ENCODE data around the gene TTYH3.
A peak's percentile ranks its signal among the peaks of the same experiment; 100 is the strongest.
"Not testable (repeated sequence)": the region's sequence is repeated elsewhere in the genome, so short reads cannot be mapped to it uniquely, and the experiment has no call there.

Gene TTYH3

DNA sequence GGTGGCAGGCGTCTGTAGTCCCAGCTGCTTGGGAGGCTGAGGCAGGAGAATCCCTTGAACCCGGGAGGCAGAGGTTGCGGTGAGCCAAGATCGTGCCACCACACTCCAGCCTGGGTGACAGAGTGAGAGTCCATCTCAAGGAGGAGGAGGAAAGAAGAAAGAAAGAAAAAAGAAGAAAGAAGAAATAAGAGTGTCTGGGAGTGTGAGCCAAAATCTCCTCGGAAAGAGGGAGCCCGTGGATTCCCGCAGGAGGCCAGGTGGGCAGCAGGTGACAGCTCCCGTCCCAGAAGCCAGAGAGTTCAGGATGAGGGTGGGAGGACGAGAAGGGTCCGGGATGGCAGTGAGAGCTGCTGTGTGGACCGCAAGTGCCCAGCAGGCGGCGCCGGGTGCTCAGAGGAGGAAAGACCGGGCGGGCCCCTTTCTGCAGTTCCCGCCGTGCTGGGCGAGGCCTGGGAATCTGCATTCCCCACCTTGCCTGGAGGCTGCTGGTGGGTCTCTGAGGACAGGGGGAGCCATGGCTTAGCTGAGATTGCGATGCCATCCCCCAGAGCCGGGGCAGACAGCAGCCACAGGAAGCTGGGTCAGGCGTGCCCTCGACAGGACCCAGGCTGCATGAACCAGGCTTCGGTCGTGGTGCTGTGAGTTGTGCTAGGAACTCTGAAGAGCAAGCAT, 39.1 kb downstream of the TTYH3 start:
- no peak overlapping the region for H3K4me2 ChIP-seq (ENCODE audit: low read length)
- peak overlapping the region; percentile 41 for H2AFZ ChIP-seq
- H3K27me3 ChIP-seq (ENCODE audit: control insufficient read depth, insufficient read depth, low read length): no peaks in the 10 kb centered on the region
- no peaks in the 10 kb centered on the region for H3K79me2 ChIP-seq
- no peaks in the 10 kb centered on the region for H3K4me1 ChIP-seq
- no peaks in the 10 kb centered on the region for H3K36me3 ChIP-seq (ENCODE audit: control insufficient read depth, insufficient read depth, low read length)
- H3K4me3 ChIP-seq (ENCODE audit: low read depth, low read length): no peak overlapping the region
- H3K9me3 ChIP-seq (ENCODE audit: control insufficient read depth, low read length): no peaks in the 10 kb centered on the region
- TF ChIP-seq, protein P1, sequence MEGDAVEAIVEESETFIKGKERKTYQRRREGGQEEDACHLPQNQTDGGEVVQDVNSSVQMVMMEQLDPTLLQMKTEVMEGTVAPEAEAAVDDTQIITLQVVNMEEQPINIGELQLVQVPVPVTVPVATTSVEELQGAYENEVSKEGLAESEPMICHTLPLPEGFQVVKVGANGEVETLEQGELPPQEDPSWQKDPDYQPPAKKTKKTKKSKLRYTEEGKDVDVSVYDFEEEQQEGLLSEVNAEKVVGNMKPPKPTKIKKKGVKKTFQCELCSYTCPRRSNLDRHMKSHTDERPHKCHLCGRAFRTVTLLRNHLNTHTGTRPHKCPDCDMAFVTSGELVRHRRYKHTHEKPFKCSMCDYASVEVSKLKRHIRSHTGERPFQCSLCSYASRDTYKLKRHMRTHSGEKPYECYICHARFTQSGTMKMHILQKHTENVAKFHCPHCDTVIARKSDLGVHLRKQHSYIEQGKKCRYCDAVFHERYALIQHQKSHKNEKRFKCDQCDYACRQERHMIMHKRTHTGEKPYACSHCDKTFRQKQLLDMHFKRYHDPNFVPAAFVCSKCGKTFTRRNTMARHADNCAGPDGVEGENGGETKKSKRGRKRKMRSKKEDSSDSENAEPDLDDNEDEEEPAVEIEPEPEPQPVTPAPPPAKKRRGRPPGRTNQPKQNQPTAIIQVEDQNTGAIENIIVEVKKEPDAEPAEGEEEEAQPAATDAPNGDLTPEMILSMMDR (IDR thresholded peaks at IDR 0.05): peak; percentile 64
- H3K9ac ChIP-seq: no peak overlapping the region
- H3K27ac ChIP-seq: no peak overlapping the region

DNA sequence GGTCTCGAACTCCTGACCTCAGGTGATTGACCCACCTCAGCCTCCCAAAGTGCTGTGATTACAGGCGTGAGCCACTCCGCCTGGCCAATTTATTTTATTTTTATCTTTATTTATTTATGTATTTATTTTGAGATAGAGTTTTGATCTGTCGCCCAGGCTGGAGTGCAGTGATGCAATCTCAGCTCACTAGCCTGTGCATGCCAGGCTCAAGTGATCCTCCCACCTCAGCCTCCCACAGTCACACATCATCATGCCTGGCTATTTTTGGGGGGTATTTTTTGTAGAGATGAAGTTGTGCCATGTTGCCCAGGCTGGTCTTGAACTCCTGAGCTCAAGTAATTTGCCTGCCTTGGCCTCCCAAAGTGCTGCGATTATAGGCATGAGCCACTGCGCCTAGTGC, 41.4 kb downstream of the TTYH3 start:
- not testable (repeated sequence) for H3K9me3 ChIP-seq (ENCODE audit: control insufficient read depth, low read length); H3K4me1 ChIP-seq; H3K79me2 ChIP-seq; H2AFZ ChIP-seq; H3K36me3 ChIP-seq (ENCODE audit: control insufficient read depth, insufficient read depth, low read length); H3K9ac ChIP-seq; H3K4me3 ChIP-seq (ENCODE audit: low read depth, low read length); H3K4me2 ChIP-seq (ENCODE audit: low read length); H3K27ac ChIP-seq; H3K27me3 ChIP-seq (ENCODE audit: control insufficient read depth, insufficient read depth, low read length)

DNA sequence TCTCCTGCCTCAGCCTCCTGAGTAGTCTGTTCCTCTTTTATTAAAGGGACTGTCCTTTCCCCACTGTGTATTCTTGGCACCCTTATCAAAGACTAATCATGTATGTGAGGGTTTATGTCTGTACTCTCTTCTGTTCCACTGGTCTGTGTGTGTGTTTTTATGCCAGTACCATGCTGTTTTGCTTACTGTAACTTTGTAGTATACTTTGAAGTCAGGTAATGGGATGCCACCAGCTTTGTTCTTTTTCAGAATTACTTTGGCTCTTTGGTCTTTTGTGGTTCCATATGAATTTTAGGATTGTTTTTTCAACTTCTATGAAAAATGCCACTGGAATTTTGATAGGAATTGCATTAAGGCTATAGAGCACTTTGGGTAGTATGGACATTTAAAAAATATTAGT, 42.1 kb downstream of the TTYH3 start:
- H3K9ac ChIP-seq: no peak overlapping the region
- TF ChIP-seq, protein P1 (IDR thresholded peaks at IDR 0.05): no peak
- no peaks in the 10 kb centered on the region for H3K4me1 ChIP-seq
- no peaks in the 10 kb centered on the region for H3K79me2 ChIP-seq
- H3K27me3 ChIP-seq (ENCODE audit: control insufficient read depth, insufficient read depth, low read length): no peaks in the 10 kb centered on the region
- no peak overlapping the region for H2AFZ ChIP-seq
- no peak overlapping the region for H3K4me2 ChIP-seq (ENCODE audit: low read length)
- H3K27ac ChIP-seq: no peak overlapping the region
- H3K4me3 ChIP-seq (ENCODE audit: low read depth, low read length): no peak overlapping the region
- H3K36me3 ChIP-seq (ENCODE audit: control insufficient read depth, insufficient read depth, low read length): no peaks in the 10 kb centered on the region
- no peaks in the 10 kb centered on the region for H3K9me3 ChIP-seq (ENCODE audit: control insufficient read depth, low read length)

DNA sequence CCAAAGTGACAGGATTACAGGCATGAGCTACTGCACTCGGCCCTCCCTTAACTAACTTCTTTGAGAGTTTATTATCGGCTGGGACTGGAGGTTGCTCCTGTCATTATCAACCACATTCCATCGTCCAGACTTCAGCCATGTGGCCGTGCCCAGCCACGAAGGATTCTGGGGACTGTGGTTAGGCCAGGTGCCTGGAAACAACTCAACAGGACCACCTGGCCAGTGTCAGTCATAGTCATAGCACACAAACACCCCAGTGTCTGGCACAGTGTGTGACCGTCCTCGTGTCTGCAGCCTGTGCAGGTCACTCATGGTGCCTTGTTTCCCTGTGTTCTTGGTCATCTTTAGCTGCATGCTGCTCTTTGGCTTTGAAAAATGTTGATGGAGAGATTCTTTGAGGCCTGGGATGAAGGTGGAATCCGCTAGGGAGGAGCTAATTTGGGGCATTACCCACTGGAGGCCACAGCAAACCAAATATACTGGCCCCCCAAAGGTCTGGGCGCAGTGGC, 43.5 kb downstream of the TTYH3 start:
- H3K27me3 ChIP-seq (ENCODE audit: control insufficient read depth, insufficient read depth, low read length): no peaks in the 10 kb centered on the region
- H3K4me1 ChIP-seq: no peaks in the 10 kb centered on the region
- TF ChIP-seq, protein P1 (IDR thresholded peaks at IDR 0.05): no peak
- no peak overlapping the region for H3K9ac ChIP-seq
- no peaks in the 10 kb centered on the region for H3K9me3 ChIP-seq (ENCODE audit: control insufficient read depth, low read length)
- H3K79me2 ChIP-seq: no peaks in the 10 kb centered on the region
- no peak overlapping the region for H3K4me3 ChIP-seq (ENCODE audit: low read depth, low read length)
- no peaks in the 10 kb centered on the region for H3K36me3 ChIP-seq (ENCODE audit: control insufficient read depth, insufficient read depth, low read length)
- H3K4me2 ChIP-seq (ENCODE audit: low read length): no peak overlapping the region
- H3K27ac ChIP-seq: no peak overlapping the region
- H2AFZ ChIP-seq: no peak overlapping the region

DNA sequence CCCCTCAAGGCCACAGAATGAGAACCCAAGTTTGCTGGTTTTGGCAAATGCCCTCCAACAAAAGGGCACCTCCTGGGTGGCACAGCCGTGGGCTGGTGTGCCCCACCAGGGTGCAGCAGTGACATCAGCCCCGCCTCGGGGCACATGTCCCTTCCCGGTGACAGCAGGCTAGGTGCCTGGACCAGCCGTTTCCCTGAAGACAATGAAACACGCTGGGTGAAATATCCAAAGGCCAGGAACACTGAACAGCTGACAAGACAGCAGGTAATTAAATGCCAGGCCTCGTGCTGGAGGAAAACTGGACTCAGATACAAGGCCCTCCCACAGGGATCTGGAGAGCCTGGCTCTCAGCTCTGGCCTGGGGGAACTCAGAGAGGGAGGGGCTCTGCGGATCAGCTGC, 44.8 kb downstream of the TTYH3 start:
- not testable (repeated sequence) for H3K9ac ChIP-seq; H3K4me2 ChIP-seq (ENCODE audit: low read length); H3K9me3 ChIP-seq (ENCODE audit: control insufficient read depth, low read length); H3K27me3 ChIP-seq (ENCODE audit: control insufficient read depth, insufficient read depth, low read length); H3K4me3 ChIP-seq (ENCODE audit: low read depth, low read length); H2AFZ ChIP-seq; H3K27ac ChIP-seq; H3K79me2 ChIP-seq; H3K4me1 ChIP-seq; H3K36me3 ChIP-seq (ENCODE audit: control insufficient read depth, insufficient read depth, low read length)

DNA sequence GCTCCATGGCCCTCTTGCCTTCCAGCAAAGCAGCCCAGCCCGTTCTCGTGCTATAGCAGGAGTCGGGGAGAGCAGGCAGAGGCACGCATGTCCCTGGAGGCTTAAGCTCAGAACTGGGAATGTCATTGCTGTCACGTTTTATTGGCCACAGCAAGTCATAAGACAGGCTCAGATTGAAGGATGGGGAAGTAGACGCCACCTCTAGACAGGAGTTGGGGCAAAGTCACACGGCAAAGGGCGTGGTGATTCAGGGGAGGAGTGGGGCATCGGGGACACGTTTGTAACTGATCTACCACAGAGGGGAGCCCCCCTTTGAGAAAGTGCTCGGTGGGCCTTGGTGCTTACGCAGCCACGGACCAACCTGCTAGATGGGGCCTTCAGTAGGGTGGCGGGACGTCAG, 46.7 kb downstream of the TTYH3 start:
- not testable (repeated sequence) for H3K4me1 ChIP-seq, H2AFZ ChIP-seq

DNA sequence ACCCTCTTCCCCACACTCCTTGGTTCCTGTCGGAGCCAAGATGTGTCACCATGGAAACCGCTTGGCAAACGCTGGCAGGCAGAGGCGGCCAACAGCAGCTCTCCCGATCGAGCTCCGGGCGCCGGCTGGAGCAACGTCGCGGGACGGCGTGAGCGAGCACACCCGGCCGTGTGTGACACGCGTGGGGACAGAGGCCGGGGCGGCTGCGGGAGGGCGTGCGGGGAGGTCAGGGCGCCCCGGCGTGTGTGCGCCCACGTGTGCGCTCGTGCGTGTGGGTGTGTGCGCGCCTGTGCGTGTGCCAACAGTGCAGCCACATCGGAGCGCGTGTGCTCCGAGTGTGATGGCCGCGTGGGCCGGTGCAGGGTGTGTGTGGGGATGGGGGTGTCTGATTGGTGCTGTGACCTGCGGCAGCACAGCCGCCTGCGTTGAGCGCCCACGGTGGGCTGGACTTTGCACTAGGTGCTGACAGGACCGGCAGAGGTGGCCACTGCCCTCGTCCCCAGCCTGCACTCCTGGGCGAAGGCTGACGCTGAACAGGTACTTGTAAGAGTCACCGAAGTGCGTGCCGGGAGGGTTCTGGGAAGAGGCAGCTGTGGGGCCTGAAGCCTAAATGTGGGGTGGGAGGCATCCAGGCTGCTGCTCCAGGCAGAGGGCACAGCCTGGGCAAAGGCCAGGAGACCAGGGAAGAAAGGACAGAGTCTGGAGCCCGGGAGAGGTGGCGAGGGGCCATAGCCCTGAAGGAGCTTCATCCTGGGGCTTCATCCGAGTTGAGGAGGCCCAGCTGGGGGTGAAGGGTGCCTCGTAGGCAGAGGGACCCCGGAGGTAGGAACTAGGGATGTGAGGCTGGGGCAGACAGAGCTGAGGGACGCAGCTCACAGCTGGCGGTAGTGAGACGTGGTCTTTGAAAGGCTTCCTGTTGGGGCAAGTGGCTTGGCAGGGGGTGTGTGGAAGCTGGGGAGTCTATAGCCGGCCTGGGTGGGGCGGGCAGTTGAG, 47.6 kb downstream of the TTYH3 start:
- H3K27ac ChIP-seq; H3K9ac ChIP-seq; H3K4me3 ChIP-seq (ENCODE audit: low read depth, low read length); H3K27me3 ChIP-seq (ENCODE audit: control insufficient read depth, insufficient read depth, low read length); H3K79me2 ChIP-seq; H3K4me1 ChIP-seq; H3K36me3 ChIP-seq (ENCODE audit: control insufficient read depth, insufficient read depth, low read length); H3K4me2 ChIP-seq (ENCODE audit: low read length); H3K9me3 ChIP-seq (ENCODE audit: control insufficient read depth, low read length); H2AFZ ChIP-seq: not testable (repeated sequence)

More for the DNA sequence above, 46.7 kb downstream of the TTYH3 start:
- not testable (repeated sequence) for H3K79me2 ChIP-seq; H3K36me3 ChIP-seq (ENCODE audit: control insufficient read depth, insufficient read depth, low read length); H3K9me3 ChIP-seq (ENCODE audit: control insufficient read depth, low read length); H3K9ac ChIP-seq; H3K4me3 ChIP-seq (ENCODE audit: low read depth, low read length); H3K4me2 ChIP-seq (ENCODE audit: low read length); H3K27ac ChIP-seq; H3K27me3 ChIP-seq (ENCODE audit: control insufficient read depth, insufficient read depth, low read length)
